Measurements from ENCODE around the gene ZNF107.

The ZNF107 gene

GRCh38 chr7:64642046-64642445, 23.9 kb upstream of the ZNF107 start:
- DNase-seq (ENCODE audit: low spot score) = no peak
- in situ Hi-C loops (cut with MboI; ENCODE audit: low sequenced_read_pairs, unreplicated experiment) = no loop called here
- TF ChIP-seq, protein P1, sequence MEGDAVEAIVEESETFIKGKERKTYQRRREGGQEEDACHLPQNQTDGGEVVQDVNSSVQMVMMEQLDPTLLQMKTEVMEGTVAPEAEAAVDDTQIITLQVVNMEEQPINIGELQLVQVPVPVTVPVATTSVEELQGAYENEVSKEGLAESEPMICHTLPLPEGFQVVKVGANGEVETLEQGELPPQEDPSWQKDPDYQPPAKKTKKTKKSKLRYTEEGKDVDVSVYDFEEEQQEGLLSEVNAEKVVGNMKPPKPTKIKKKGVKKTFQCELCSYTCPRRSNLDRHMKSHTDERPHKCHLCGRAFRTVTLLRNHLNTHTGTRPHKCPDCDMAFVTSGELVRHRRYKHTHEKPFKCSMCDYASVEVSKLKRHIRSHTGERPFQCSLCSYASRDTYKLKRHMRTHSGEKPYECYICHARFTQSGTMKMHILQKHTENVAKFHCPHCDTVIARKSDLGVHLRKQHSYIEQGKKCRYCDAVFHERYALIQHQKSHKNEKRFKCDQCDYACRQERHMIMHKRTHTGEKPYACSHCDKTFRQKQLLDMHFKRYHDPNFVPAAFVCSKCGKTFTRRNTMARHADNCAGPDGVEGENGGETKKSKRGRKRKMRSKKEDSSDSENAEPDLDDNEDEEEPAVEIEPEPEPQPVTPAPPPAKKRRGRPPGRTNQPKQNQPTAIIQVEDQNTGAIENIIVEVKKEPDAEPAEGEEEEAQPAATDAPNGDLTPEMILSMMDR (IDR thresholded peaks at IDR 0.05; ENCODE audit: borderline replicate concordance, control extremely low read depth, extremely low read depth, insufficient read depth, missing control alignments) = no peak

GRCh38 chr7:64642875-64643274, 23.1 kb upstream of the ZNF107 start:
- TF ChIP-seq, protein P1 (IDR thresholded peaks at IDR 0.05; ENCODE audit: borderline replicate concordance, control extremely low read depth, extremely low read depth, insufficient read depth, missing control alignments) = no peak
- no peak for DNase-seq (ENCODE audit: low spot score)
- in situ Hi-C loops (cut with MboI; ENCODE audit: low sequenced_read_pairs, unreplicated experiment) = no loop called here

- DNase-seq (ENCODE audit: low spot score) = no peak
- in situ Hi-C loops (cut with MboI; ENCODE audit: low sequenced_read_pairs, unreplicated experiment) = no loop called here
- TF ChIP-seq, protein P1 (IDR thresholded peaks at IDR 0.05; ENCODE audit: borderline replicate concordance, control extremely low read depth, extremely low read depth, insufficient read depth, missing control alignments) = no peak
Observed at GRCh38 chr7:64643566-64643965, 22.4 kb upstream of the ZNF107 start.

DNA sequence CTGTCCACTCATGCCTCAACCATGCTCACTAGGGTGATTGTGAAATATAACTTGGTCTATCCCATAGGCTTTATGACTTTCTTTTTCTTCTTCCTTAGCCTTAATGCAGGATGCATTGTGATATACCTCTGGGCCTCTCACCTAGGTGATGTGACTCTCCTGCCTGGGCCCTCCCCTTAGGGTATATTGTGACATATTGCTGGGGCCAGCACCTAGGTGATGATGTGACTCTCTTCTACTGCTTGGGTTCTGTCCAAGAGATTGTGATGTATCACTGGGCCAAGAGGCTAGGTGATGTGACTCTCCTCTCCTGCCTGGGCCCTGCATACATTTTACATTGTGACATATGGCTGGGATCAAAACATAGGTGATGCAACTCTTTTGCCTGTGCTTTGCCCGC, 14.7 kb upstream of the ZNF107 start:
- TF ChIP-seq, protein P1 (IDR thresholded peaks at IDR 0.05; ENCODE audit: borderline replicate concordance, control extremely low read depth, extremely low read depth, insufficient read depth, missing control alignments) = no peak
- in situ Hi-C loops (cut with MboI; ENCODE audit: low sequenced_read_pairs, unreplicated experiment) = no loop called here
- no peak for DNase-seq (ENCODE audit: low spot score)

DNA sequence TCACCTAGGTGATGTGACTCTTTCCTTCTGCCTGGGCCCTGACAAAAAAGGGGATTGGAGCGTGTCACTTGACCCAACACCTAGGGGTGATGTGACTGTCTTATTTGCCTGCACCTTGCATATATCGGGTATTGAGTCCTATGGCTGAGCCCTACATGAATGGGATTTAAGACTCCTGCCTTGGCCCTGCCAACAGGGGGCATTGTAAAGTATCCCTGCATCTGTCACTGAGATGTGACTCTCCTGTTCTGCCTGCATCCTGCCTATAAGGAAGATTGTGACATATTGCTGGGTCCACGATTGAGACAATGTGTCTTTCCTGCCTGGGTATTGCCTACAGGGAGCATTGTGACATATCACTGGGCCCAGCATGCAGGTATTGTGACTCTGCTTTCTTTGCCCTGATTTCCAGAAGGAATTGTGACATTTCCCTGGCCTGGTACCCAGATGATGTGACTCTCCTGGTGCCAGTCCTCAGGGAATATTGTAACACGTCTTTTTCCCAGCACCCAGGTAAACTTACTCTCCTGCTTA, 14.2 kb upstream of the ZNF107 start:
- in situ Hi-C loops (cut with MboI; ENCODE audit: low sequenced_read_pairs, unreplicated experiment) = no loop called here
- TF ChIP-seq, protein P1 (IDR thresholded peaks at IDR 0.05; ENCODE audit: borderline replicate concordance, control extremely low read depth, extremely low read depth, insufficient read depth, missing control alignments) = no peak
- no peak for DNase-seq (ENCODE audit: low spot score)

GRCh38 chr7:64653721-64654401, 12.1 kb upstream of the ZNF107 start:
- no peak for DNase-seq (ENCODE audit: low spot score)
- in situ Hi-C loops (cut with MboI; ENCODE audit: low sequenced_read_pairs, unreplicated experiment) = no loop called here

More at GRCh38 chr7:64653721-64654401, 12.1 kb upstream of the ZNF107 start:
- TF ChIP-seq, protein P1 (IDR thresholded peaks at IDR 0.05; ENCODE audit: borderline replicate concordance, control extremely low read depth, extremely low read depth, insufficient read depth, missing control alignments) = no peak

Measured in GM13976 (cell line).